ENCODE data around the gene MYO3B.

- TF ChIP-seq CTCF (IDR thresholded peaks at IDR 0.05) = no peak
- TF ChIP-seq POLR2A (IDR thresholded peaks at IDR 0.05) = no peak
These were observed 213.1 kb downstream of the MYO3B start for GRCh38 chr2:170391018-170391417.

Measured in body of pancreas (tissue), 4 donors.